ENCODE results near the gene C18orf63.

Gene C18orf63

GRCh38 chr18:74329688-74330205, 14.1 kb downstream of the C18orf63 start:
- no peaks in the 10 kb centered on the region; the same call in 1 of the 2 replicates for H3K9me3 ChIP-seq (ENCODE audit: control insufficient read depth, insufficient read depth, low read depth, low read length)
- no peaks in the 10 kb centered on the region for H3K36me3 ChIP-seq (ENCODE audit: control insufficient read depth in 2 of 2, insufficient read depth in 1 of 2, low read length in 2 of 2)
- H3K4me3 ChIP-seq (ENCODE audit: low read depth, low read length) = no peak overlapping the region
- POLR2A ChIA-PET = no interaction called here
- H3K27ac ChIP-seq (ENCODE audit: extremely low read depth, low read depth, low read length) = no peak overlapping the region
- CTCF ChIA-PET = interaction anchor here (0.6 to 1.6 kb wide), 5 partner anchors 12 to 1090 kb away, joined by 3 to 5 read pairs (median 3); no protein-coding TSS in a partner anchor
- no peaks in the 10 kb centered on the region for H3K4me1 ChIP-seq (ENCODE audit: control insufficient read depth, insufficient read depth, low read length)
- TF ChIP-seq TSHZ1 (tag by site-specific recombination; IDR thresholded peaks at IDR 0.05; ENCODE audit: borderline replicate concordance) (no peak), ZNF350 (tag by site-specific recombination; IDR thresholded peaks at IDR 0.05) (no peak), ZNF623 (tag by site-specific recombination; IDR thresholded peaks at IDR 0.05) (no peak), ZNF248 (tag by site-specific recombination; IDR thresholded peaks at IDR 0.05) (no peak), YY1 (tag by site-specific recombination; IDR thresholded peaks at IDR 0.05) (no peak), ZNF544 (tag by site-specific recombination; IDR thresholded peaks at IDR 0.05) (no peak), ZBTB17 (tag by site-specific recombination; IDR thresholded peaks at IDR 0.05) (peak; percentile 26; the same call in 1 of the 2 replicates), ZNF776 (tag by site-specific recombination; IDR thresholded peaks at IDR 0.05; ENCODE audit: borderline replicate concordance) (no peak), MYNN (tag by site-specific recombination; IDR thresholded peaks at IDR 0.05; ENCODE audit: borderline replicate concordance) (no peak)

GRCh38 chr18:74331404-74331803, 15.8 kb downstream of the C18orf63 start:
- ChIA-PET POLR2A (no interaction called here), CTCF (interaction anchor here (0.9 to 1.6 kb wide), 2 partner anchors 11 to 178 kb away, joined by 3 to 5 read pairs; no protein-coding TSS in a partner anchor)
- TF ChIP-seq ZNF692 (tag by site-specific recombination; IDR thresholded peaks at IDR 0.05) (no peak), CTCF (tag by site-specific recombination; IDR thresholded peaks at IDR 0.05) (peak; percentile 41; the same call in 1 of the 2 replicates), ZNF654 (tag by site-specific recombination; IDR thresholded peaks at IDR 0.05; ENCODE audit: low read depth) (peak; percentile 21)

GRCh38 chr18:74333091-74333490, 17.5 kb downstream of the C18orf63 start:
- Histone ChIP-seq H3K4me3 (ENCODE audit: low read depth, low read length) (no peak overlapping the region), H3K9me3 (ENCODE audit: control insufficient read depth, insufficient read depth, low read depth, low read length) (no peaks in the 10 kb centered on the region), H3K4me1 (ENCODE audit: control insufficient read depth, insufficient read depth, low read length) (no peaks in the 10 kb centered on the region), H3K27ac (ENCODE audit: extremely low read depth, low read depth, low read length) (no peak overlapping the region), H3K36me3 (ENCODE audit: control insufficient read depth in 2 of 2, insufficient read depth in 1 of 2, low read length in 2 of 2) (no peaks in the 10 kb centered on the region)
- TF ChIP-seq ZFP3 (tag by site-specific recombination; IDR thresholded peaks at IDR 0.05; ENCODE audit: low read depth) = no peak
- TF ChIP-seq EGR2 (tag by site-specific recombination; IDR thresholded peaks at IDR 0.05; ENCODE audit: low read depth) = no peak
- TF ChIP-seq ZBTB8A (tag by site-specific recombination; IDR thresholded peaks at IDR 0.05) = no peak
- no peak for TF ChIP-seq PRDM10 (tag by site-specific recombination; IDR thresholded peaks at IDR 0.05)
- TF ChIP-seq KLF7 (tag by site-specific recombination; IDR thresholded peaks at IDR 0.05; ENCODE audit: borderline replicate concordance) = no peak
- ChIA-PET POLR2A (no interaction called here), CTCF (interaction anchor here (1.2 kb wide), 1 partner anchor 9 kb away, joined by 6 read pairs; no protein-coding TSS in a partner anchor)

More at GRCh38 chr18:74331404-74331803, 15.8 kb downstream of the C18orf63 start:
- Histone ChIP-seq H3K9me3 (ENCODE audit: control insufficient read depth, insufficient read depth, low read depth, low read length) (no peaks in the 10 kb centered on the region), H3K36me3 (ENCODE audit: control insufficient read depth in 2 of 2, insufficient read depth in 1 of 2, low read length in 2 of 2) (no peaks in the 10 kb centered on the region), H3K4me1 (ENCODE audit: control insufficient read depth, insufficient read depth, low read length) (no peaks in the 10 kb centered on the region), H3K4me3 (ENCODE audit: low read depth, low read length) (no peak overlapping the region), H3K27ac (ENCODE audit: extremely low read depth, low read depth, low read length) (no peak overlapping the region)
